GM12878 (cell line): ENCODE measurements around the gene GGTA1. TPM values are rescaled to one million over a fixed set of nuclear protein-coding genes. Genes with fewer than 3 reads are reported as not detected.

Source experiments
- ATAC-seq: fragments of 200-7000 bp; cut with Tn5 transposase; 3 replicates; pipeline ENCODE4 v1.9.1; 2020; ENCODE audit warnings: mild to moderate bottlenecking, moderate library complexity
- BruUV-seq: library from RNA; stranded (reverse); fragments of 400-500 nt; replicated peaks from 2 replicates; lab custom pipeline; 2021; lab: Mats Ljungman, UMichigan
- CTCF ChIA-PET: fragments of 300-600 bp; sonication (Branson Sonifier 250); formaldehyde crosslinking; extraction: SDS; loops from one replicate; lab custom pipeline; 2021; ENCODE audit warnings: inconsistent platforms; lab: Yijun Ruan, JAX
- POLR2A ChIA-PET: fragments of 350-600 bp; formaldehyde crosslinking; extraction: SDS; loops from one replicate; lab custom pipeline; 2021; ENCODE audit warnings: inconsistent platforms; lab: Charles Lee
- RAD21 ChIA-PET: fragments of 300-600 bp; sonication (Branson Sonifier 250); formaldehyde crosslinking; loops from one replicate; lab custom pipeline; 2023; ENCODE audit warnings: antibody characterized with exemption; ENCODE audit not compliant: unreplicated experiment; lab: Charles Lee
- SMC1A ChIA-PET: fragments of 300-600 bp; sonication (Branson Sonifier 250); formaldehyde crosslinking; loops from one replicate; lab custom pipeline; 2023; ENCODE audit not compliant: unreplicated experiment, uncharacterized antibody; lab: Charles Lee
- DNase-seq: peaks from one replicate; pipeline ENCODE4 v3.0.0-alpha.2; 2011; ENCODE audit warnings: low read depth, low spot score
- FAIRE-seq: peaks from 3 replicates; lab custom pipeline; 2011; peaks lifted over from hg19 to GRCh38; lab: Jason Lieb, UNC
- H2AFZ ChIP-seq: 2 replicates; pipeline ENCODE4 v1.6.0; 2011; ENCODE audit warnings: low read depth, low read length, control low read depth; ENCODE audit not compliant: control insufficient read depth
- H3K27ac ChIP-seq: 2 replicates; pipeline ENCODE4 v1.5.1; 2011; ENCODE audit warnings: control low read depth; ENCODE audit not compliant: control insufficient read depth, insufficient read depth
- H3K27me3 ChIP-seq, 2 experiments: replicated peaks in 1 of 2; 2 replicates each; pipeline versions ENCODE4 v1.6.0 to v1.6.1; 2011; ENCODE audit warnings: low read length in 1 of 2; ENCODE audit not compliant: control insufficient read depth in 2 of 2, insufficient read depth in 2 of 2
- H3K36me3 ChIP-seq, 2 experiments: 2 replicates each; pipeline ENCODE4 v1.5.1; 2011; ENCODE audit warnings: low read length in 1 of 2; ENCODE audit not compliant: control insufficient read depth in 2 of 2, insufficient read depth in 2 of 2
- H3K4me1 ChIP-seq: 2 replicates; pipeline ENCODE4 v1.6.1; 2011; ENCODE audit warnings: mild to moderate bottlenecking, low read length, moderate library complexity, mixed read lengths; ENCODE audit not compliant: control insufficient read depth, insufficient read depth
- H3K4me2 ChIP-seq: 2 replicates; pipeline ENCODE4 v1.6.0; 2011; ENCODE audit warnings: control low read depth; ENCODE audit not compliant: control insufficient read depth, insufficient read depth
- H3K4me3 ChIP-seq: fragments of 200-600 bp; sonication (generic); 2 replicates; pipeline ENCODE4 v1.5.1; 2016
- H3K79me2 ChIP-seq: 2 replicates; pipeline ENCODE4 v1.6.0; 2011; ENCODE audit warnings: low read length; ENCODE audit not compliant: control insufficient read depth, insufficient read depth
- H3K9ac ChIP-seq: 2 replicates; pipeline ENCODE4 v1.8.0; 2011; ENCODE audit warnings: low read length, control low read depth, mixed read lengths; ENCODE audit not compliant: control insufficient read depth, insufficient read depth
- H3K9me3 ChIP-seq: replicated peaks from 3 replicates; pipeline ENCODE4 v1.5.1; 2011; ENCODE audit warnings: mild to moderate bottlenecking, low read length; ENCODE audit not compliant: control insufficient read depth, insufficient read depth
- H4K20me1 ChIP-seq: 2 replicates; pipeline ENCODE4 v1.6.0; 2011; ENCODE audit not compliant: control insufficient read depth, insufficient read depth
- BACH1 ChIP-seq: fragments of 450-650 bp; IDR thresholded peaks from 2 replicates; pipeline ENCODE4 v1.6.1; 2017; ENCODE audit warnings: mild to moderate bottlenecking, borderline replicate concordance
- HCFC1 ChIP-seq: fragments of 150-350 bp; IDR thresholded peaks from 2 replicates; pipeline ENCODE4 v1.6.1; 2014; ENCODE audit warnings: low read length
- IKZF2 ChIP-seq, 2 experiments: fragments of 450-650 bp; IDR thresholded peaks; 2 replicates each; pipeline ENCODE4 v1.6.1; 2017; ENCODE audit warnings: mild to moderate bottlenecking in 2 of 2, moderate library complexity in 2 of 2
- NFIC ChIP-seq: IDR thresholded peaks from 2 replicates; pipeline ENCODE4 v1.6.1; 2012; ENCODE audit warnings: low read depth, mild to moderate bottlenecking, inconsistent platforms, low read length, moderate library complexity
- NFYA ChIP-seq: IDR thresholded peaks from 2 replicates; pipeline ENCODE4 v1.6.1; 2011; ENCODE audit warnings: low read depth, mild to moderate bottlenecking, low read length, improper control_type of control experiment, borderline replicate concordance
- POLR2AphosphoS2 ChIP-seq: IDR thresholded peaks from 2 replicates; pipeline ENCODE4 v1.6.1; 2011; ENCODE audit warnings: low read depth, mild to moderate bottlenecking, low read length, improper control_type of control experiment, moderate library complexity
- RAD21 ChIP-seq: IDR thresholded peaks from 2 replicates; pipeline ENCODE4 v1.6.1; 2011; ENCODE audit warnings: mild to moderate bottlenecking, low read depth, low read length, moderate library complexity; ENCODE audit not compliant: insufficient read depth
- RBBP5 ChIP-seq: fragments of 200-600 bp; sonication (generic); conservative IDR thresholded peaks from 2 replicates; pipeline ENCODE4 v1.6.1; 2016
- WGBS: methylation state at CpG from one replicate; pipeline ENCODE4 v1.1.6; 2016; ENCODE audit warnings: low lambda C conversion rate; ENCODE audit not compliant: insufficient replicate concordance, insufficient coverage; ENCODE audit errors: missing lambda C conversion rate; 5-methylcytosine and 5-hydroxymethylcytosine counted together
- in situ Hi-C: fragments of 300-500 bp; cut with MboI; formaldehyde crosslinking; loops from 9 replicates; pipeline ENCODE4 v1.14.3; 2018; ENCODE audit warnings: mixed read lengths
- intact Hi-C: fragments of 100-400 bp; cut with micrococcal nuclease; formaldehyde crosslinking; loops from one replicate; pipeline ENCODE4 v1.14.2; 2022; ENCODE audit not compliant: unreplicated experiment
- polyA plus RNA-seq, 11 experiments: library from polyadenylated mRNA; depleted of rRNA in 4 of 11; unstranded in 6 of 11; stranded (reverse) in 5 of 11; fragments of >200 nt; fragmentation: Nextera tagmentation in 4 of 11; fragmentation: Illumina TruSeq in 1 of 11; extraction: Ambion mirVana in 4 of 11; extraction: Trizol in 1 of 11; gene quantifications; 1 replicate in 1 of 11; 2 replicates in 10 of 11; pipeline versions ENCODE4 v1.2.1 to v1.2.3, GENCODE V29; 2011 to 2016; ENCODE audit warnings: inconsistent platforms in 2 of 11, missing spikeins in 2 of 11, low read depth in 1 of 11
- total RNA-seq, 4 experiments: library from RNA; depleted of rRNA in 3 of 4; stranded (reverse); fragments of >200 nt in 3 of 4; fragmentation: Illumina TruSeq in 1 of 4; extraction: Trizol in 1 of 4; gene quantifications; 2 replicates each; pipeline versions ENCODE4 v1.2.1 to v1.2.3, GENCODE V29; 2013 to 2021
- TF ChIP-seq, protein P1 (sequence below): IDR thresholded peaks from 2 replicates; pipeline ENCODE4 v1.6.1; 2011; ENCODE audit warnings: mild to moderate bottlenecking, low read depth, low read length, moderate library complexity; ENCODE audit not compliant: insufficient replicate concordance
- TF ChIP-seq, protein P2 (sequence below): fragments of 450-650 bp; IDR thresholded peaks from 2 replicates; pipeline ENCODE4 v1.6.1; 2018; ENCODE audit warnings: mild to moderate bottlenecking, low read depth, moderate library complexity; ENCODE audit not compliant: partially characterized antibody

GGTA1 gene
- total and polyA plus RNA-seq, 10 of the 15 experiments (the other 5 are each of a cell fraction or from before 2014, with no cell fraction given) = 0.09 to 0.65 (median 0.17) TPM; not detected in 2

GRCh38 chr9:121441165-121441564 is 58.5 kb downstream of the GGTA1 start:
- no peak overlapping the region for H3K27ac ChIP-seq
- no peaks in the 10 kb centered on the region for H3K79me2 ChIP-seq
- WGBS = 0% methylated on average over 1 of the region's 1 CpG
- H3K4me1 ChIP-seq = no peaks in the 10 kb centered on the region
- ChIA-PET POLR2A (no interaction called here), SMC1A (no interaction called here), RAD21 (interaction anchor here (1.4 kb wide), 1 partner anchor 121 kb away, joined by 3 read pairs; no protein-coding TSS in a partner anchor), CTCF (interaction anchor here (1.0 kb wide), 1 partner anchor 22 kb away, joined by 3 read pairs; no protein-coding TSS in a partner anchor)
- H2AFZ ChIP-seq = no peak overlapping the region
- no TSS peak for BruUV-seq
- intact Hi-C loops = no loop called here
- no peak for FAIRE-seq
- no peaks in the 10 kb centered on the region for H4K20me1 ChIP-seq
- H3K9me3 ChIP-seq = no peaks in the 10 kb centered on the region
- H3K4me2 ChIP-seq = no peak overlapping the region
- in situ Hi-C loops = no loop called here
- H3K27me3 ChIP-seq = peaks cover 0 to 2% of the 10 kb centered on the region in 2 experiments; a peak in 1 of 4 replicates
- DNase-seq = no peak
- no peaks in the 10 kb centered on the region for H3K36me3 ChIP-seq
- H3K4me3 ChIP-seq = no peak overlapping the region
- no peak for ATAC-seq
- H3K9ac ChIP-seq = no peak overlapping the region
- TF ChIP-seq RBBP5 (no peak), RAD21 (no peak), BACH1 (no peak), NFYA (no peak), NFIC (no peak), HCFC1 (no peak), IKZF2 (IDR thresholded peaks at IDR 0.05) (no peak), POLR2AphosphoS2 (no peak)
- TF ChIP-seq, protein P1, sequence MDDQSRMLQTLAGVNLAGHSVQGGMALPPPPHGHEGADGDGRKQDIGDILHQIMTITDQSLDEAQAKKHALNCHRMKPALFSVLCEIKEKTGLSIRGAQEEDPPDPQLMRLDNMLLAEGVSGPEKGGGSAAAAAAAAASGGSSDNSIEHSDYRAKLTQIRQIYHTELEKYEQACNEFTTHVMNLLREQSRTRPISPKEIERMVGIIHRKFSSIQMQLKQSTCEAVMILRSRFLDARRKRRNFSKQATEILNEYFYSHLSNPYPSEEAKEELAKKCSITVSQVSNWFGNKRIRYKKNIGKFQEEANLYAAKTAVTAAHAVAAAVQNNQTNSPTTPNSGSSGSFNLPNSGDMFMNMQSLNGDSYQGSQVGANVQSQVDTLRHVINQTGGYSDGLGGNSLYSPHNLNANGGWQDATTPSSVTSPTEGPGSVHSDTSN = no peak
- TF ChIP-seq, protein P2, sequence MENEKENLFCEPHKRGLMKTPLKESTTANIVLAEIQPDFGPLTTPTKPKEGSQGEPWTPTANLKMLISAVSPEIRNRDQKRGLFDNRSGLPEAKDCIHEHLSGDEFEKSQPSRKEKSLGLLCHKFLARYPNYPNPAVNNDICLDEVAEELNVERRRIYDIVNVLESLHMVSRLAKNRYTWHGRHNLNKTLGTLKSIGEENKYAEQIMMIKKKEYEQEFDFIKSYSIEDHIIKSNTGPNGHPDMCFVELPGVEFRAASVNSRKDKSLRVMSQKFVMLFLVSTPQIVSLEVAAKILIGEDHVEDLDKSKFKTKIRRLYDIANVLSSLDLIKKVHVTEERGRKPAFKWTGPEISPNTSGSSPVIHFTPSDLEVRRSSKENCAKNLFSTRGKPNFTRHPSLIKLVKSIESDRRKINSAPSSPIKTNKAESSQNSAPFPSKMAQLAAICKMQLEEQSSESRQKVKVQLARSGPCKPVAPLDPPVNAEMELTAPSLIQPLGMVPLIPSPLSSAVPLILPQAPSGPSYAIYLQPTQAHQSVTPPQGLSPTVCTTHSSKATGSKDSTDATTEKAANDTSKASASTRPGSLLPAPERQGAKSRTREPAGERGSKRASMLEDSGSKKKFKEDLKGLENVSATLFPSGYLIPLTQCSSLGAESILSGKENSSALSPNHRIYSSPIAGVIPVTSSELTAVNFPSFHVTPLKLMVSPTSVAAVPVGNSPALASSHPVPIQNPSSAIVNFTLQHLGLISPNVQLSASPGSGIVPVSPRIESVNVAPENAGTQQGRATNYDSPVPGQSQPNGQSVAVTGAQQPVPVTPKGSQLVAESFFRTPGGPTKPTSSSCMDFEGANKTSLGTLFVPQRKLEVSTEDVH = no peak
